Stimulated activated CD4-positive, alpha-beta T cell treated with anti-CD3 and anti-CD28 coated beads, Interleukin-1b, Interleukin-23, amount 100 ng/mL, for 48 hours (primary cell): ENCODE measurements around the gene STRN.
"Not testable (repeated sequence)": the region's sequence is repeated elsewhere in the genome, so short reads cannot be mapped to it uniquely, and the experiment has no call there.

Experiments
- DNase-seq: peaks from one replicate; pipeline ENCODE4 v3.0.0-alpha.2; 2020

STRN gene

GRCh38 chr2:36834203-36834602 lies 132.1 kb downstream of the STRN start:
- no peak for DNase-seq

GRCh38 chr2:36831185-36831584 lies 135.2 kb downstream of the STRN start:
- no peak for DNase-seq

- not testable (repeated sequence) for DNase-seq
These were observed 141.7 kb downstream of the STRN start for GRCh38 chr2:36824683-36825082.

GRCh38 chr2:36824273-36824672 lies 142.1 kb downstream of the STRN start:
- no peak for DNase-seq

- no peak for DNase-seq
These were observed 142.5 kb downstream of the STRN start for GRCh38 chr2:36823862-36824261.

GRCh38 chr2:36820942-36821605 lies 145.3 kb downstream of the STRN start:
- DNase-seq: no peak

- no peak for DNase-seq
These were observed 147.1 kb downstream of the STRN start for GRCh38 chr2:36819095-36819711.

GRCh38 chr2:36818542-36818941 lies 147.8 kb downstream of the STRN start:
- no peak for DNase-seq

GRCh38 chr2:36812196-36812595 lies 154.1 kb downstream of the STRN start:
- no peak for DNase-seq

- no peak for DNase-seq
These were observed 155.3 kb downstream of the STRN start for GRCh38 chr2:36811071-36811470.

- DNase-seq: no peak
These were observed 157.3 kb downstream of the STRN start for GRCh38 chr2:36809069-36809445.

- DNase-seq: no peak
These were observed 157.8 kb downstream of the STRN start for GRCh38 chr2:36808386-36809068.

- no peak for DNase-seq
These were observed 159.0 kb downstream of the STRN start for GRCh38 chr2:36807223-36807886.

- DNase-seq: no peak
These were observed 160.6 kb downstream of the STRN start for GRCh38 chr2:36805635-36806224.

GRCh38 chr2:36802952-36803351 lies 163.4 kb downstream of the STRN start:
- no peak for DNase-seq

- no peak for DNase-seq
These were observed 165.2 kb downstream of the STRN start for GRCh38 chr2:36801088-36801487.

- DNase-seq: peak; percentile 77
These were observed 166.0 kb downstream of the STRN start for GRCh38 chr2:36800381-36800780.

- no peak for DNase-seq
These were observed 167.6 kb downstream of the STRN start for GRCh38 chr2:36798724-36799123.

- DNase-seq: no peak
These were observed 168.8 kb downstream of the STRN start for GRCh38 chr2:36797324-36798070.
